ENCODE results near the gene ASPDH. TPM values are rescaled to one million over a fixed set of nuclear protein-coding genes. Genes with fewer than 3 reads are reported as not detected.

Gene ASPDH
- polyA plus RNA-seq, 4 donors: 0.27 to 20.0 (median 11.5) TPM

DNA sequence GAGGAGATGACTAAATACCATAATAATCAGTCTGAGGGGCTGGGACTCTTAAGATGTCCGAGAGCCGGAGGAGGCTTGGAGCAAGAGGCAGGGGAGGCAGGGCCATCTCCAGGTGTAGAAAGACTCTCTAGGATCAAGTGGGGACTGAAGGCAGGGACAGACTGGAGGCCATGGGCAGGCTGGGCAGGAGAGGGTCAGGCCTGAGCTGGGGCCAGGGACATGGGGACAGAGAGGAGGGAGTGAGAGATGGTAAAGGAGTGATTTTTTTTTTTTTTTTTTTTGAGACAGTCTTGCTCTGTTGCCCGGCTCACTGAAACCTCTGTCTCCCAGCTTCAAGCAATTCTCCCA is 4.9 kb downstream of the ASPDH start:
- WGBS, 3 donors: 90 to 94% (median 92%) methylated on average over 3 of the region's 3 CpGs
- FAIRE-seq: no peak
- no peak overlapping the region for H3K27ac ChIP-seq (ENCODE audit: low read depth in 1 of 3, low read length in 2 of 3)
- DNase-seq: no peak
- H3K36me3 ChIP-seq (ENCODE audit: control insufficient read depth in 3 of 3, insufficient read depth in 2 of 3, low read depth in 1 of 3, low read length in 3 of 3): peaks cover 0 to 5% (median 2%) of the 10 kb centered on the region in 3 donors
- no peak overlapping the region for H3K4me3 ChIP-seq (ENCODE audit: low read depth in 1 of 3, low read length in 3 of 3)
- no peaks in the 10 kb centered on the region for H3K27me3 ChIP-seq (ENCODE audit: control insufficient read depth in 3 of 3, insufficient read depth in 3 of 3, low read length in 3 of 3)
- no peaks in the 10 kb centered on the region for H3K9me3 ChIP-seq (ENCODE audit: control insufficient read depth in 2 of 2, insufficient read depth in 1 of 2, low read depth in 1 of 2, low read length in 1 of 2)
- H3K4me1 ChIP-seq (ENCODE audit: control insufficient read depth in 3 of 3, insufficient read depth in 2 of 3, low read depth in 1 of 3, low read length in 2 of 3): peaks cover 1 to 13% (median 2%) of the 10 kb centered on the region in 3 donors

DNA sequence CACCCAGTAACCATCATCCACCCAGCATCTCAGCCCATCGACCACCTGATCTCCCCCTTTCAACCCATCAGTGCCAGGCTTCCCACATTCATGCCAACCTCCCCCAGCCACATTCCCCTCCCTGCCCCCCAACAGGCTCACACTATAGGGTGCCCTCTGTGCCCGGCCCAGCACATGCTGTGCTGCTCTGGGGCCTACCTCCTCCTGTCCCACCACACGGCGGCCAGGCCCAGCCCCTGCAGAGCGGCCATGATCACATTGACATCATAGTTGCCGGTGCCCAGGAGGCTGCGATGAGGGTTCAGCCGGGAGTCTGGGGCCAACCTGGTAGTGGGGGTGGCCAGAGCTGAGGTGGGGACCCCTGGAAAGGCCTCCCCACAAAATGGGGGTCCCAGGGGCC is 6.3 kb downstream of the ASPDH start:
- no peak for FAIRE-seq
- Histone ChIP-seq H3K27ac (ENCODE audit: low read depth in 1 of 3, low read length in 2 of 3) (no peak overlapping the region), H3K27me3 (ENCODE audit: control insufficient read depth in 3 of 3, insufficient read depth in 3 of 3, low read length in 3 of 3) (no peaks in the 10 kb centered on the region), H3K36me3 (ENCODE audit: control insufficient read depth in 3 of 3, insufficient read depth in 2 of 3, low read depth in 1 of 3, low read length in 3 of 3) (peaks cover 0 to 5% (median 2%) of the 10 kb centered on the region in 3 donors), H3K4me3 (ENCODE audit: low read depth in 1 of 3, low read length in 3 of 3) (no peak overlapping the region), H3K4me1 (ENCODE audit: control insufficient read depth in 3 of 3, insufficient read depth in 2 of 3, low read depth in 1 of 3, low read length in 2 of 3) (peaks cover 1 to 13% (median 2%) of the 10 kb centered on the region in 3 donors), H3K9me3 (ENCODE audit: control insufficient read depth in 2 of 2, insufficient read depth in 1 of 2, low read depth in 1 of 2, low read length in 1 of 2) (no peaks in the 10 kb centered on the region)
- 93 to 97% (median 95%) methylated on average over 8 of the region's 8 CpGs for WGBS, 3 donors
- DNase-seq: no peak

DNA sequence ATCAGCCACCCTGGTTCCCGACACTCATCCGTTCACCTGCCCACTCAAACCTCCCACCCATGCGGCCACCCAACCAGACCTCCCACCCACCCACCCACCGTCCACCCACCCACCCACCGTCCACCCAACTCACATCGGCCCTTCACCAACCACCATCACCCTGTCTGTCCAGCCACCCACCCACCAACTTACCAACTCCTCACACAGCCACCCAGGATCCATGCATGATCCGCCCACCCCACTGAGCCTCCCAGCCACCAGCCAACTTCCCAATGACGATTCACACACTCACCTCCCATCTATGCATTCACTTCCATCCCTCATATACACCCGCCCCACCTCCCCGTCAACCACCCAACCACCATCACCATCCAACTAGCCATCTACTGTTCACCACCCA is 7.0 kb downstream of the ASPDH start:
- H3K4me3 ChIP-seq (ENCODE audit: low read depth in 1 of 3, low read length in 3 of 3): no peak overlapping the region
- no peaks in the 10 kb centered on the region for H3K9me3 ChIP-seq (ENCODE audit: control insufficient read depth in 2 of 2, insufficient read depth in 1 of 2, low read depth in 1 of 2, low read length in 1 of 2)
- no peaks in the 10 kb centered on the region for H3K27me3 ChIP-seq (ENCODE audit: control insufficient read depth in 3 of 3, insufficient read depth in 3 of 3, low read length in 3 of 3)
- no peak for FAIRE-seq
- peaks cover 1 to 8% (median 2%) of the 10 kb centered on the region in 3 donors for H3K4me1 ChIP-seq (ENCODE audit: control insufficient read depth in 3 of 3, insufficient read depth in 2 of 3, low read depth in 1 of 3, low read length in 2 of 3)
- peaks cover 0 to 5% (median 2%) of the 10 kb centered on the region in 3 donors for H3K36me3 ChIP-seq (ENCODE audit: control insufficient read depth in 3 of 3, insufficient read depth in 2 of 3, low read depth in 1 of 3, low read length in 3 of 3)
- 91 to 97% (median 93%) methylated on average over 7 to 9 of the region's 10 CpGs for WGBS, 3 donors
- no peak overlapping the region for H3K27ac ChIP-seq (ENCODE audit: low read depth in 1 of 3, low read length in 2 of 3)
- DNase-seq: no peak

DNA sequence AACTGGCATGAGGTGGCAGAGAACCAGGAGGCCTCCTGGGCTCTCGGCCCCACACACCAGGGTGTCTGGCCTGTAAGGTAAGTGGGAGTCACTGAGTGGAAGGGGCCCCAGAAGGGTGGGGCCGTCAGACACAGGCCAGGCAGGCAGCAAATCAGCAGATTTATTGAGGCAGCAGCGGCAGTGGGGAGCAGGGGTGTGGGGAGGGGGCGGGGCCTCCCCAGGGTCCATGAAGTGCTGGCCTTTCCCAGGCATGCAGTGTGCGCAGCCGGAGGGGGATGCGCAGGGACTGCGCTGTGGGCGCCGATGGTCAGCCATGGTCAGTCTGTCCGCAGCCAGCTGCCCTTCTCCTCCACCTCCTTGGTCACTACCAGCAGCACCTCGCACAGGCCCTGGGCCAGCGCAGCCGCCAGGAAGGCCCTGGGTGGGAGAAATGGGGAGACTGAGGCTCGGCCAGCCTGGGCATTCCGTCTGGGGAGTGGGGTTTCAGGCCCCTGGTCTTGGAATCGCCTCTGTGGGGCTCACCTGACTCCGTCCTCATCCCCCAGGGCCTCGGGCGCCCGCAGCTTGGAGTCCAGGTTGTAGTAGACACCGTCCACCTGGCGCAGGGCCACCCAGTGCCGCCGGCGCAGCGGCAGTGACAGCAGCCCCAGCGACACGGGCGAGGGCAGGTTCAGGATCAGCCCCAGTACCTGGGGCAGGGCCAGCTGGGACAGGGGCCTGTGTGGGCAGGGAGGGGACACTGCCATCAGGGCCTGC is 7.7 kb downstream of the ASPDH start:
- peaks cover 0 to 5% (median 2%) of the 10 kb centered on the region in 3 donors for H3K36me3 ChIP-seq (ENCODE audit: control insufficient read depth in 3 of 3, insufficient read depth in 2 of 3, low read depth in 1 of 3, low read length in 3 of 3)
- H3K4me3 ChIP-seq (ENCODE audit: low read depth in 1 of 3, low read length in 3 of 3): no peak overlapping the region
- H3K27me3 ChIP-seq (ENCODE audit: control insufficient read depth in 3 of 3, insufficient read depth in 3 of 3, low read length in 3 of 3): no peaks in the 10 kb centered on the region
- FAIRE-seq (no peak), DNase-seq (no peak)
- WGBS, 3 donors: 92 to 95% (median 94%) methylated on average over 27 to 30 of the region's 30 CpGs
- H3K4me1 ChIP-seq (ENCODE audit: control insufficient read depth in 3 of 3, insufficient read depth in 2 of 3, low read depth in 1 of 3, low read length in 2 of 3): peaks cover 1 to 8% (median 2%) of the 10 kb centered on the region in 3 donors
- H3K9me3 ChIP-seq (ENCODE audit: control insufficient read depth in 2 of 2, insufficient read depth in 1 of 2, low read depth in 1 of 2, low read length in 1 of 2): no peaks in the 10 kb centered on the region
- no peak overlapping the region for H3K27ac ChIP-seq (ENCODE audit: low read depth in 1 of 3, low read length in 2 of 3)

DNA sequence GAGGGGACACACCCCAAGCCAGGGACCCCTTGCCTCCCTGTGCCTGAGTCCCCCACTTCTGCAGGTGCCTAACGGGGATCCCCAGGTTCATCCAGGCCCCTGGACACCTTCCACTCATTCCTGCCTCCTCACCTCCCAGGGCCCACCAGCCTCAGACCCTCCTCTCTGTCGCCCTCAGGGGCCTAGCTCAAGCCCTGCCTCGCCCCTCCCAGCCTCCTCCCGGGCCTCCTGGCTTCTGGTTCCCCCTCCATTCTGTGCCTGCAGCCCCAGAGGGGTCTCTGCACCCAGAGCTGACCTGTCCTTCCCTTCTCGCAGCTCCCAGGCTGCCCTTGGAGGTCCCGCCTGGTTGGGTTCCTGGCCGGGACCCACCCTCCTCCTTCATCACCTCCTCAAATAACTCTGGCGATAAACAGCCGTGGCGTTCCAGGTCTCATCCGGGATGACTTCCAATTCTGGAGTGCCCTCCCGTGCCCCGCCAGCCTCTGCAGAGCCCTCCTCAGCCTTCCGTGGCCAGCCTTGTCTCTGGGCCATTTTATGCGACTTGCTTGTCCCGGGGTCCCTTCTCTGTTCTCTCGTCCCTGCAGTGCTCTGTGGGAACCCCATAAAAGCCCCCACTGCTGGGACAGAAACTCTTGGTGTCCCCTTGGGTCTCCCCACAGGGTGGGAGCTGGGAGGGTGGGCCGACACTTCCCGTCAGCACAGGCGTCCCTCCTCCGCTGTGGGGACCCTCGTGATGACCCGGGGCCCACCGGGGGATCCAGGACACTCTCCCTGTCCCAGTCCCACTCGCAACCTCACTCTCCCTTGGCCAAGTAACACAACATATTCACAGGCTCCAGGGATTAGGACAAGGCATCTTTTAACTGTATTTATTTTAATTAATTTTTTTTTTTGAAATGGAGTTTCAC is 11.9 kb downstream of the ASPDH start:
- peaks cover 0 to 5% (median 2%) of the 10 kb centered on the region in 3 donors for H3K36me3 ChIP-seq (ENCODE audit: control insufficient read depth in 3 of 3, insufficient read depth in 2 of 3, low read depth in 1 of 3, low read length in 3 of 3)
- peaks cover 0 to 4% (median 3%) of the 10 kb centered on the region in 3 donors for H3K4me1 ChIP-seq (ENCODE audit: control insufficient read depth in 3 of 3, insufficient read depth in 2 of 3, low read depth in 1 of 3, low read length in 2 of 3)
- WGBS, 3 donors: 65 to 81% (median 71%) methylated on average over 25 of the region's 25 CpGs
- H3K9me3 ChIP-seq (ENCODE audit: control insufficient read depth in 2 of 2, insufficient read depth in 1 of 2, low read depth in 1 of 2, low read length in 1 of 2): no peaks in the 10 kb centered on the region
- no peak overlapping the region for H3K4me3 ChIP-seq (ENCODE audit: low read depth in 1 of 3, low read length in 3 of 3)
- no peak overlapping the region for H3K27ac ChIP-seq (ENCODE audit: low read depth in 1 of 3, low read length in 2 of 3)
- peaks cover 0 to 19% (median 0%) of the 10 kb centered on the region in 3 donors for H3K27me3 ChIP-seq (ENCODE audit: control insufficient read depth in 3 of 3, insufficient read depth in 3 of 3, low read length in 3 of 3)
- FAIRE-seq (no peak), DNase-seq (no peak)

DNA sequence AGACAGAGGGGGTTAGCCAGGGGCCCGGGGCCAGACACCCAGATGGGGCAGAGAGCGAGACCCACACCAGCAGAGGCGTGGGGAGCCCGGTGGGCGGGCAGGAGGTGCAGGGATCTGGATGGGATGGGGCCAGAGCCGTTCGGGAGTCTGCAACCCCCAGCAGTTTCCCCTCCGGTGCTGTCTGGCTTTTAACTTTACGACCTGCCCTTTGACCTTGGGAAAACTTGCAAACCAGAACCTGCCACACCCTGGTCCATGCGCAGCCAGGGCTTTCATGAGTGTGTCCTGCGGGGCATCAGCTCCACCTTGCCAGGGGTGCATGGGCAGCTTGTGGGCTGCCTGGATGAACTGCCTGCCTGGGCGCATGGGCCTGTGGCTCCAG is 12.5 kb downstream of the ASPDH start:
- peaks cover 0 to 4% (median 3%) of the 10 kb centered on the region in 3 donors for H3K4me1 ChIP-seq (ENCODE audit: control insufficient read depth in 3 of 3, insufficient read depth in 2 of 3, low read depth in 1 of 3, low read length in 2 of 3)
- DNase-seq: peak in 1 of 2 donors; percentile 45
- peaks cover 0 to 21% (median 0%) of the 10 kb centered on the region in 3 donors for H3K27me3 ChIP-seq (ENCODE audit: control insufficient read depth in 3 of 3, insufficient read depth in 3 of 3, low read length in 3 of 3)
- 24 to 58% (median 40%) methylated on average over 8 to 12 of the region's 12 CpGs for WGBS, 3 donors
- FAIRE-seq: no peak
- H3K4me3 ChIP-seq (ENCODE audit: low read depth in 1 of 3, low read length in 3 of 3): no peak overlapping the region
- H3K27ac ChIP-seq (ENCODE audit: low read depth in 1 of 3, low read length in 2 of 3): no peak overlapping the region
- H3K36me3 ChIP-seq (ENCODE audit: control insufficient read depth in 3 of 3, insufficient read depth in 2 of 3, low read depth in 1 of 3, low read length in 3 of 3): peaks cover 0 to 3% (median 2%) of the 10 kb centered on the region in 3 donors
- no peaks in the 10 kb centered on the region for H3K9me3 ChIP-seq (ENCODE audit: control insufficient read depth in 2 of 2, insufficient read depth in 1 of 2, low read depth in 1 of 2, low read length in 1 of 2)

DNA sequence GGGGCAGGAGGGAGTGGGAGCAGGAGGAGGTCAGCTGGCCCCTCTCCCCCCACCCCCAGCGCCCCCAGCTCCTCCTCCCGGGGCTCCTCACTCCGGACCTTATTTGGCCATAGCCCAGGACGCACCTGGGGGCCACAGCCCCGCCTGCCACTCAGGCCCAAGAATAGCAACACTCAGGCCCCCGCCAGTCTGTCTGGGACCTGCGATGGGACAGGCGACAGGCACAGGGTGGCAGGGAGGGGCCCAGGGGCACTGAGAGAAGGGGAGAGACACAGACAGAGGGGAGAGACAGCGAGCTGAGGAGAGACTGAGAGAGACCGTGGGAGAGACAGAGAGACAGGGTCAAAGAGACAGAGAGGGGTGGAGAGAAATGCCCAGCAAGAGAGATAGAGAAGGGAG is 13.0 kb downstream of the ASPDH start:
- H3K27me3 ChIP-seq (ENCODE audit: control insufficient read depth in 3 of 3, insufficient read depth in 3 of 3, low read length in 3 of 3): peaks cover 0 to 21% (median 0%) of the 10 kb centered on the region in 3 donors
- H3K9me3 ChIP-seq (ENCODE audit: control insufficient read depth in 2 of 2, insufficient read depth in 1 of 2, low read depth in 1 of 2, low read length in 1 of 2): no peaks in the 10 kb centered on the region
- H3K4me1 ChIP-seq (ENCODE audit: control insufficient read depth in 3 of 3, insufficient read depth in 2 of 3, low read depth in 1 of 3, low read length in 2 of 3): peaks cover 0 to 4% (median 3%) of the 10 kb centered on the region in 3 donors
- FAIRE-seq (no peak), DNase-seq (no peak)
- 25 to 45% (median 44%) methylated on average over 5 to 10 of the region's 10 CpGs for WGBS, 3 donors
- no peak overlapping the region for H3K4me3 ChIP-seq (ENCODE audit: low read depth in 1 of 3, low read length in 3 of 3)
- H3K36me3 ChIP-seq (ENCODE audit: control insufficient read depth in 3 of 3, insufficient read depth in 2 of 3, low read depth in 1 of 3, low read length in 3 of 3): no peaks in the 10 kb centered on the region
- no peak overlapping the region for H3K27ac ChIP-seq (ENCODE audit: low read depth in 1 of 3, low read length in 2 of 3)

DNA sequence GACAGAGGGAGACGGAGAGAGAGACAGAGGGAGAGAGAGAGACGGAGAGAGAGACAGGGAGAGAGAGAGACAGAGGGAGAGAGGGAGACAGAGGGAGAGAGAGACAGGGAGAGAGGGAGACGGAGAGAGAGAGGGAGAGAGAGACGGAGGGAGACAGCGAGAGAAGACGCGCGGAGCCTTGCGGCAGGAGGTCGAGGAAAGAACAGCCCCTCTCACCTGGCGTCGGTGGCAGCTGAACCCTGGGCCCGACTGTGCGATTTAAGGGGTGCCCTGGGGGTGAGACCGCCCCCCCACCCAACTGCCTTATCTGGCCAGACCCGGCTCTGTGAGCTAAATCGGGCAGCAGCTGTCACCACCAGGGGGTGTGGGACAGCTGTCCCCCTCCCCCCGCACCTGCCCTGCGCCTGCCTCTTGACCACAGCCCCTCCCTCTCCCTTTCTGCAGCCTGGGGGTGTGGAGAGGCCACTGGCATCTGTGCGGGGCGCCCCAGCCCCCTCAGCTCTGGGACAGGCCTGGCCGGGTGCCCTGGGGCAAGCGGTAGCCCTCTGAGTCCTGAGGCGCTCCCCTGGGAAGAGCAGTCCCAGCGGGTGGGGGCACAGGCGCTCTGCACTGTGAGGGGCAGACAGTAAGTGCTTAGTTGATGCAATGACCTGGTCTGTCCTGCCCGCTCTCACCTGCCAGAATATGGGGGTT is 13.5 kb downstream of the ASPDH start:
- H3K36me3 ChIP-seq (ENCODE audit: control insufficient read depth in 3 of 3, insufficient read depth in 2 of 3, low read depth in 1 of 3, low read length in 3 of 3): no peaks in the 10 kb centered on the region
- peaks cover 0 to 23% (median 0%) of the 10 kb centered on the region in 3 donors for H3K27me3 ChIP-seq (ENCODE audit: control insufficient read depth in 3 of 3, insufficient read depth in 3 of 3, low read length in 3 of 3)
- no peaks in the 10 kb centered on the region for H3K9me3 ChIP-seq (ENCODE audit: control insufficient read depth in 2 of 2, insufficient read depth in 1 of 2, low read depth in 1 of 2, low read length in 1 of 2)
- H3K4me1 ChIP-seq (ENCODE audit: control insufficient read depth in 3 of 3, insufficient read depth in 2 of 3, low read depth in 1 of 3, low read length in 2 of 3): peaks cover 0 to 4% (median 3%) of the 10 kb centered on the region in 3 donors
- no peak overlapping the region for H3K27ac ChIP-seq (ENCODE audit: low read depth in 1 of 3, low read length in 2 of 3)
- no peak for FAIRE-seq
- DNase-seq: no peak
- H3K4me3 ChIP-seq (ENCODE audit: low read depth in 1 of 3, low read length in 3 of 3): no peak overlapping the region
- 45 to 54% (median 54%) methylated on average over 17 to 27 of the region's 27 CpGs for WGBS, 3 donors

All from small intestine (tissue), 7 donors.